IMR-90 (cell line): ENCODE data around the gene ZNF136. TPM values are rescaled to one million over a fixed set of nuclear protein-coding genes. Genes with fewer than 3 reads are reported as not detected.

ENCODE experiments used
- ATAC-seq: fragments of 200-7000 bp; cut with Tn5 transposase; 2 replicates; pipeline ENCODE4 v1.9.1; 2020; ENCODE audit warnings: low read depth, mild to moderate bottlenecking, moderate library complexity
- BruUV-seq: library from RNA; stranded (reverse); fragments of 400-500 nt; replicated peaks from 2 replicates; lab custom pipeline; 2021; lab: Mats Ljungman, UMichigan
- CTCF ChIA-PET: fragments of 300-600 bp; formaldehyde crosslinking; extraction: SDS; loops from one replicate; lab custom pipeline; 2021; ENCODE audit warnings: antibody characterized with exemption; lab: Yijun Ruan, JAX
- POLR2A ChIA-PET: fragments of 300-600 bp; sonication (Branson Sonifier 250); formaldehyde crosslinking; loops from one replicate; lab custom pipeline; 2022; ENCODE audit warnings: antibody characterized with exemption; ENCODE audit not compliant: unreplicated experiment; lab: Charles Lee
- DNase-seq: peaks from one replicate; pipeline ENCODE4 v3.0.0; 2013
- H2AFZ ChIP-seq: replicated peaks from 2 replicates; pipeline ENCODE3; 2013; ENCODE audit warnings: low read length, mild to moderate bottlenecking; ENCODE audit not compliant: poor library complexity
- H2AK5ac ChIP-seq: 2 replicates; pipeline ENCODE4 v1.6.1; 2013; ENCODE audit warnings: low read depth, low read length, inconsistent platforms
- H2AK9ac ChIP-seq: replicated peaks from 2 replicates; pipeline ENCODE3; 2013; ENCODE audit warnings: mild to moderate bottlenecking, low read depth, low read length, moderate library complexity; ENCODE audit not compliant: poor library complexity
- H2BK120ac ChIP-seq: 2 replicates; pipeline ENCODE4 v1.6.1; 2013; ENCODE audit warnings: low read depth, low read length, inconsistent platforms
- H2BK15ac ChIP-seq: 3 replicates; pipeline ENCODE4 v1.6.1; 2013; ENCODE audit warnings: low read depth, low read length, inconsistent platforms
- H2BK20ac ChIP-seq: 2 replicates; pipeline ENCODE4 v1.6.1; 2013; ENCODE audit warnings: low read depth, mild to moderate bottlenecking, inconsistent platforms, low read length, moderate library complexity
- H2BK5ac ChIP-seq: 2 replicates; pipeline ENCODE4 v1.6.1; 2013; ENCODE audit warnings: mild to moderate bottlenecking, low read depth, low read length, inconsistent platforms; ENCODE audit not compliant: poor library complexity, severe bottlenecking
- H3K14ac ChIP-seq: replicated peaks from 2 replicates; pipeline ENCODE4 v1.6.1; 2013; ENCODE audit warnings: low read depth, low read length, inconsistent platforms
- H3K18ac ChIP-seq: 2 replicates; pipeline ENCODE4 v1.6.1; 2013; ENCODE audit warnings: low read depth, low read length, control low read depth
- H3K23ac ChIP-seq: 2 replicates; pipeline ENCODE4 v1.6.1; 2013; ENCODE audit warnings: low read depth, low read length, inconsistent platforms
- H3K27ac ChIP-seq: 2 replicates; pipeline ENCODE4 v1.5.1; 2013; ENCODE audit warnings: mild to moderate bottlenecking, control low read depth, low read length; ENCODE audit not compliant: insufficient read depth
- H3K27me3 ChIP-seq: 2 replicates; pipeline ENCODE4 v1.6.1; 2013; ENCODE audit warnings: low read length; ENCODE audit not compliant: control insufficient read depth, insufficient read depth
- H3K36me3 ChIP-seq: 2 replicates; pipeline ENCODE4 v1.6.1; 2013; ENCODE audit warnings: low read length, mixed read lengths; ENCODE audit not compliant: control insufficient read depth, insufficient read depth
- H3K4ac ChIP-seq: 2 replicates; pipeline ENCODE4 v1.6.1; 2013; ENCODE audit warnings: low read depth, low read length, inconsistent platforms
- H3K4me1 ChIP-seq: 2 replicates; pipeline ENCODE4 v1.6.1; 2013; ENCODE audit warnings: low read length, mixed read lengths; ENCODE audit not compliant: control insufficient read depth, insufficient read depth
- H3K4me2 ChIP-seq: 2 replicates; pipeline ENCODE4 v1.6.1; 2013; ENCODE audit warnings: low read depth, mild to moderate bottlenecking, control low read depth, low read length, moderate library complexity
- H3K4me3 ChIP-seq: 2 replicates; pipeline ENCODE4 v1.5.1; 2013; ENCODE audit warnings: low read depth, mild to moderate bottlenecking, control low read depth, low read length, moderate library complexity; ENCODE audit not compliant: insufficient read depth
- H3K56ac ChIP-seq: 2 replicates; pipeline ENCODE4 v1.6.1; 2013; ENCODE audit warnings: low read length, inconsistent platforms; ENCODE audit not compliant: insufficient read depth; ENCODE audit errors: extremely low read depth
- H3K79me1 ChIP-seq, 2 experiments: 2 replicates each; pipeline ENCODE4 v1.6.1; 2013; ENCODE audit warnings: low read length in 2 of 2, inconsistent platforms in 1 of 2, low read depth in 1 of 2
- H3K9ac ChIP-seq: 2 replicates; pipeline ENCODE4 v1.6.1; 2013; ENCODE audit warnings: low read depth, low read length, control low read depth
- H3K9me1 ChIP-seq: 2 replicates; pipeline ENCODE4 v1.6.1; 2013; ENCODE audit warnings: low read length, inconsistent platforms; ENCODE audit not compliant: insufficient read depth
- H3K9me3 ChIP-seq: 2 replicates; pipeline ENCODE4 v1.6.1; 2013; ENCODE audit warnings: low read length; ENCODE audit not compliant: control insufficient read depth, insufficient read depth
- H4K20me1 ChIP-seq: 2 replicates; pipeline ENCODE4 v1.6.1; 2013; ENCODE audit warnings: low read length, inconsistent platforms; ENCODE audit not compliant: insufficient read depth
- H4K5ac ChIP-seq: 2 replicates; pipeline ENCODE4 v1.6.1; 2013; ENCODE audit warnings: mild to moderate bottlenecking, low read depth, low read length, control low read depth
- H4K8ac ChIP-seq, 2 experiments: 2 replicates each; pipeline ENCODE4 v1.6.1; 2013; ENCODE audit warnings: low read depth in 2 of 2, low read length in 2 of 2, control low read depth in 1 of 2, inconsistent platforms in 1 of 2
- H4K91ac ChIP-seq: 2 replicates; pipeline ENCODE4 v1.6.1; 2013; ENCODE audit warnings: low read depth, low read length, inconsistent platforms; ENCODE audit not compliant: insufficient read depth
- CEBPB ChIP-seq: IDR thresholded peaks from 2 replicates; pipeline ENCODE4 v1.6.1; 2012; ENCODE audit warnings: low read depth, low read length, improper control_type of control experiment
- CHD1 ChIP-seq: IDR thresholded peaks from 2 replicates; pipeline ENCODE4 v1.6.1; 2012; ENCODE audit warnings: low read depth, low read length, improper control_type of control experiment
- NFE2L2 ChIP-seq: fragments of 150-350 bp; IDR thresholded peaks from 2 replicates; pipeline ENCODE4 v1.6.1; 2016; ENCODE audit warnings: low read depth, mild to moderate bottlenecking, low read length
- USF2 ChIP-seq: fragments of 150-350 bp; IDR thresholded peaks from 2 replicates; pipeline ENCODE4 v1.6.1; 2017; ENCODE audit warnings: mild to moderate bottlenecking, antibody characterized with exemption, low read length, low read depth
- WGBS, 2 experiments: methylation state at CpG; one replicate each; pipeline versions ENCODE4 v1.1.5 to v1.1.7; 2013; ENCODE audit warnings: missing lambda C conversion rate in 2 of 2; ENCODE audit not compliant: insufficient read length in 1 of 2; ENCODE audit errors: extremely low coverage in 2 of 2; 5-methylcytosine and 5-hydroxymethylcytosine counted together
- dilution Hi-C: fragments of 300-500 bp; cut with HindIII; formaldehyde crosslinking; loops from one replicate; pipeline ENCODE4 v1.14.3; 2018; ENCODE audit warnings: low sequenced_read_pairs; ENCODE audit not compliant: unreplicated experiment
- in situ Hi-C: fragments of 300-500 bp; cut with MboI; formaldehyde crosslinking; loops from 3 replicates; pipeline ENCODE4 v1.14.3; 2019; ENCODE audit warnings: low sequenced_read_pairs, inconsistent platforms, mixed read lengths
- intact Hi-C: fragments of 100-400 bp; cut with micrococcal nuclease; formaldehyde crosslinking; loops from 2 replicates; pipeline ENCODE4 v1.10.0; 2022
- polyA plus RNA-seq, 3 experiments: library from polyadenylated mRNA; depleted of rRNA; stranded (reverse); fragments of >200 nt; gene quantifications; 2 replicates each; pipeline ENCODE4 v1.2.3, GENCODE V29; 2012; ENCODE audit warnings: low replicate concordance in 1 of 3
- total RNA-seq: library from RNA; depleted of rRNA; stranded (reverse); fragments of >200 nt; gene quantifications from 2 replicates; pipeline ENCODE4 v1.2.3, GENCODE V29; 2012; rRNA removed

The ZNF136 gene
- total and polyA plus RNA-seq, 2 of the 4 experiments (the other 2 are of a cell fraction) = 1.9 to 6.8 TPM

- Histone ChIP-seq H4K91ac (no peak overlapping the region), H3K27ac (no peak overlapping the region), H2AFZ (no peak overlapping the region), H2AK5ac (no peak overlapping the region), H3K23ac (no peak overlapping the region), H3K27me3 (no peaks in the 10 kb centered on the region), H3K56ac (no peak overlapping the region), H3K4me1 (no peaks in the 10 kb centered on the region), H4K20me1 (no peaks in the 10 kb centered on the region), H2BK5ac (no peak overlapping the region), H4K8ac (no peak overlapping the region), H3K9ac (no peak overlapping the region), H3K79me1 (no peaks in the 10 kb centered on the region), H2AK9ac (no peak overlapping the region), H3K4me2 (no peak overlapping the region), H2BK20ac (no peak overlapping the region), H3K9me3 (peaks cover 21% of the 10 kb centered on the region), H4K5ac (no peak overlapping the region), H3K18ac (no peak overlapping the region), H3K4ac (no peak overlapping the region), H3K14ac (no peak overlapping the region), H3K9me1 (no peaks in the 10 kb centered on the region), H3K36me3 (peaks cover 8% of the 10 kb centered on the region; the same call in 1 of the 2 replicates), H3K4me3 (no peak overlapping the region), H2BK120ac (no peak overlapping the region), H2BK15ac (no peak overlapping the region)
- intact Hi-C loops = no loop called here
- WGBS, 2 experiments = 100% methylated on average over 1 of the region's 37 CpGs; no CpG with 5 or more reads in 1 of the 2 experiments
- DNase-seq = no peak
- POLR2A ChIA-PET = no interaction called here
- CTCF ChIA-PET = no interaction called here
- ATAC-seq = no peak
- dilution Hi-C loops = no loop called here
- no TSS peak for BruUV-seq
- in situ Hi-C loops = loop anchor here (10.0 kb wide), 1 partner anchor 78 kb away; no protein-coding TSS in a partner anchor
- TF ChIP-seq USF2 = no peak
- TF ChIP-seq CHD1 = no peak
- TF ChIP-seq CEBPB = no peak
- no peak for TF ChIP-seq NFE2L2
Observed at GRCh38 chr19:12237143-12237839, 74.4 kb downstream of the ZNF136 start.

Other genes starting within 250 kb of the ZNF136 start
- 10.2 and 11.9 TPM in 2 replicates for gene ZNF700, start 238.0 kb upstream of the ZNF136 start, total RNA-seq
- 4.2 and 5.3 TPM in 2 replicates for gene ZNF700, start 238.0 kb upstream of the ZNF136 start, polyA plus RNA-seq (2012; rRNA removed)
- gene ZNF763, start 198.1 kb upstream of the ZNF136 start, total RNA-seq = 0.56 and 0.90 TPM in 2 replicates
- gene ZNF763, start 198.1 kb upstream of the ZNF136 start, polyA plus RNA-seq (2012; rRNA removed) = 0.75 and 0.94 TPM in 2 replicates
- gene ZNF433, start 127.4 kb upstream of the ZNF136 start, total RNA-seq = 6.4 and 11.1 TPM in 2 replicates
- gene ZNF433, start 127.4 kb upstream of the ZNF136 start, polyA plus RNA-seq (2012; rRNA removed) = 2.6 and 3.5 TPM in 2 replicates
- gene ZNF878, start 110.1 kb upstream of the ZNF136 start, total RNA-seq = 0.28 and 0.36 TPM in 2 replicates
- 0.05 and 0.07 TPM in 2 replicates for gene ZNF878, start 110.1 kb upstream of the ZNF136 start, polyA plus RNA-seq (2012; rRNA removed)
- 8.1 and 12.0 TPM in 2 replicates for gene ZNF844, start 98.4 kb upstream of the ZNF136 start, total RNA-seq
- gene ZNF844, start 98.4 kb upstream of the ZNF136 start, polyA plus RNA-seq (2012; rRNA removed) = 1.2 and 1.6 TPM in 2 replicates
- gene ZNF20, start 22.7 kb upstream of the ZNF136 start, total RNA-seq = 7.8 and 7.9 TPM in 2 replicates
- 1.8 and 2.1 TPM in 2 replicates for gene ZNF20, start 22.7 kb upstream of the ZNF136 start, polyA plus RNA-seq (2012; rRNA removed)
- 14.4 and 16.7 TPM in 2 replicates for gene ZNF625, start 6.4 kb upstream of the ZNF136 start, total RNA-seq
- 1.8 and 2.5 TPM in 2 replicates for gene ZNF625, start 6.4 kb upstream of the ZNF136 start, polyA plus RNA-seq (2012; rRNA removed)
- 6.1 and 6.6 TPM in 2 replicates for gene ZNF44, start 131.8 kb downstream of the ZNF136 start, total RNA-seq
- 2.6 and 3.5 TPM in 2 replicates for gene ZNF44, start 131.8 kb downstream of the ZNF136 start, polyA plus RNA-seq (2012; rRNA removed)
- gene ZNF563, start 170.5 kb downstream of the ZNF136 start, total RNA-seq = 2.0 and 3.1 TPM in 2 replicates
- 1.2 and 1.3 TPM in 2 replicates for gene ZNF563, start 170.5 kb downstream of the ZNF136 start, polyA plus RNA-seq (2012; rRNA removed)
- 3.6 and 4.4 TPM in 2 replicates for gene ZNF442, start 202.6 kb downstream of the ZNF136 start, total RNA-seq
- 0.34 and 0.58 TPM in 2 replicates for gene ZNF442, start 202.6 kb downstream of the ZNF136 start, polyA plus RNA-seq (2012; rRNA removed)
- gene ZNF799, start 238.2 kb downstream of the ZNF136 start, total RNA-seq = 3.4 and 3.6 TPM in 2 replicates
- 0.63 and 0.79 TPM in 2 replicates for gene ZNF799, start 238.2 kb downstream of the ZNF136 start, polyA plus RNA-seq (2012; rRNA removed)